ENCODE results near the gene WWOX. TPM values are rescaled to one million over a fixed set of nuclear protein-coding genes. Genes with fewer than 3 reads are reported as not detected.

Gene WWOX
- polyA plus RNA-seq, 1 donor from 2014 or later, result 25.6 TPM

DNA sequence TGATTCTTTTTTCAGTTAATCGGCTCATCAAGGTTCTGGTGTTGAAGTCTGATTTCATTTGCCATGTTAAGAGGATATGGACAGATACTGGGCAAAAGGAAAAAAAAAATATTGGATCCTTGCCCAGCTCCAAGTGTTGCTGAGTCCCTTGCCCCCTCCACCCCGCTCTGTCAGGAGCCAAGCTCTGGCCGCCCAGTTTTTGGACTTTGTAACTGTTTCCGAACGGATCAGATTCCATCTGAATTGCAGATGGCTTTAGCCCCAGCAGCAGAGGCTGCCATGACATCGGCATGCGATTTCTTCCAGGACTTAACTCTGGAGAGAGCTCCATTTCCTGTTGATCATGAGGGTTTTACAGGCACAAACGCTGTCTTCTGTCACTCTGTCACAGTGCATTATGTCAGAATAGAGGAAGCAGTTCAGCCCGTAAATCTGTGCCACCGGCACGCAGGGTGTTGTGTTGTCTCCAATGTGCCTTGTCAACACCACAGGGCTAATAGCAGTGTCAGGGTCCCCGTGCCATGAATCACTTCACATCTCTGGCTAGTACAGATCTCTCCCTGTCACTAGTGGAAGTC is 885.5 kb downstream of the WWOX start:
- no peak overlapping the region for H2AFZ ChIP-seq (ENCODE audit: low read depth, low read length)
- H3K79me2 ChIP-seq (replicated peaks; ENCODE audit: insufficient read depth, low read length), result no peaks in the 10 kb centered on the region
- H3K9ac ChIP-seq (ENCODE audit: low read length), result no peak overlapping the region
- H3K4me2 ChIP-seq (ENCODE audit: low read length), result no peak overlapping the region
- no peaks in the 10 kb centered on the region for H3K27me3 ChIP-seq (ENCODE audit: insufficient read depth, low read depth, low read length)
- H3K9me3 ChIP-seq (ENCODE audit: low read length), result no peaks in the 10 kb centered on the region
- H3K4me3 ChIP-seq (ENCODE audit: low read length), result no peak overlapping the region
- no peak overlapping the region for H3K27ac ChIP-seq (ENCODE audit: low read length)
- no peaks in the 10 kb centered on the region for H3K36me3 ChIP-seq (ENCODE audit: insufficient read depth, low read length)
- no peaks in the 10 kb centered on the region for H3F3A ChIP-seq (ENCODE audit: insufficient read depth, low read length, poor library complexity, severe bottlenecking)
- TF ChIP-seq, protein P1, sequence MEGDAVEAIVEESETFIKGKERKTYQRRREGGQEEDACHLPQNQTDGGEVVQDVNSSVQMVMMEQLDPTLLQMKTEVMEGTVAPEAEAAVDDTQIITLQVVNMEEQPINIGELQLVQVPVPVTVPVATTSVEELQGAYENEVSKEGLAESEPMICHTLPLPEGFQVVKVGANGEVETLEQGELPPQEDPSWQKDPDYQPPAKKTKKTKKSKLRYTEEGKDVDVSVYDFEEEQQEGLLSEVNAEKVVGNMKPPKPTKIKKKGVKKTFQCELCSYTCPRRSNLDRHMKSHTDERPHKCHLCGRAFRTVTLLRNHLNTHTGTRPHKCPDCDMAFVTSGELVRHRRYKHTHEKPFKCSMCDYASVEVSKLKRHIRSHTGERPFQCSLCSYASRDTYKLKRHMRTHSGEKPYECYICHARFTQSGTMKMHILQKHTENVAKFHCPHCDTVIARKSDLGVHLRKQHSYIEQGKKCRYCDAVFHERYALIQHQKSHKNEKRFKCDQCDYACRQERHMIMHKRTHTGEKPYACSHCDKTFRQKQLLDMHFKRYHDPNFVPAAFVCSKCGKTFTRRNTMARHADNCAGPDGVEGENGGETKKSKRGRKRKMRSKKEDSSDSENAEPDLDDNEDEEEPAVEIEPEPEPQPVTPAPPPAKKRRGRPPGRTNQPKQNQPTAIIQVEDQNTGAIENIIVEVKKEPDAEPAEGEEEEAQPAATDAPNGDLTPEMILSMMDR (IDR thresholded peaks at IDR 0.05; ENCODE audit: poor library complexity, severe bottlenecking), result no peak
- H3K9me2 ChIP-seq (ENCODE audit: insufficient read depth, low read length), result no peaks in the 10 kb centered on the region
- H4K20me1 ChIP-seq (ENCODE audit: insufficient read depth), result no peaks in the 10 kb centered on the region

- H3K27ac ChIP-seq (ENCODE audit: low read length), result no peak overlapping the region
Observed at GRCh38 chr16:78985716-78986605, 886.5 kb downstream of the WWOX start.

More at GRCh38 chr16:78985716-78986605, 886.5 kb downstream of the WWOX start:
- no peaks in the 10 kb centered on the region for H4K20me1 ChIP-seq (ENCODE audit: insufficient read depth)
- no peaks in the 10 kb centered on the region for H3K9me2 ChIP-seq (ENCODE audit: insufficient read depth, low read length)
- H3K4me2 ChIP-seq (ENCODE audit: low read length), result no peak overlapping the region
- TF ChIP-seq POLR2AphosphoS5 (IDR thresholded peaks at IDR 0.05), result no peak
- no peak for TF ChIP-seq REST (IDR thresholded peaks at IDR 0.05; ENCODE audit: borderline replicate concordance)
- TF ChIP-seq EP300 (conservative IDR thresholded peaks at IDR 0.05; ENCODE audit: poor library complexity, severe bottlenecking), result no peak
- TF ChIP-seq RAD21 (conservative IDR thresholded peaks at IDR 0.05), result no peak
- no peaks in the 10 kb centered on the region for H3F3A ChIP-seq (ENCODE audit: insufficient read depth, low read length, poor library complexity, severe bottlenecking)
- no peaks in the 10 kb centered on the region for H3K79me2 ChIP-seq (replicated peaks; ENCODE audit: insufficient read depth, low read length)
- no peaks in the 10 kb centered on the region for H3K9me3 ChIP-seq (ENCODE audit: low read length)
- no peak overlapping the region for H3K9ac ChIP-seq (ENCODE audit: low read length)
- no peaks in the 10 kb centered on the region for H3K27me3 ChIP-seq (ENCODE audit: insufficient read depth, low read depth, low read length)
- no peak overlapping the region for H2AFZ ChIP-seq (ENCODE audit: low read depth, low read length)
- no peak overlapping the region for H3K4me3 ChIP-seq (ENCODE audit: low read length)
- no peaks in the 10 kb centered on the region for H3K36me3 ChIP-seq (ENCODE audit: insufficient read depth, low read length)

Data from neural cell (in vitro differentiated cells).